Measurements from ENCODE around the gene GIMAP6. TPM values are rescaled to one million over a fixed set of nuclear protein-coding genes. Genes with fewer than 3 reads are reported as not detected.

The GIMAP6 gene
- total and polyA plus RNA-seq, 2 of the 4 experiments (the other 2 are of a cell fraction): not detected

GRCh38 chr7:150613880-150614279 is 18.3 kb downstream of the GIMAP6 start:
- POLR2A ChIA-PET (ENCODE audit: unreplicated experiment): no interaction called here
- no peak overlapping the region for H3K4me2 ChIP-seq (ENCODE audit: low read depth, low read length)
- H3K27ac ChIP-seq (ENCODE audit: insufficient read depth, low read length): no peak overlapping the region
- 0 out of 2 replicates have a peak, but pooled peaks cover 5% of the 10 kb centered on the region for H3K9me3 ChIP-seq (ENCODE audit: control insufficient read depth, insufficient read depth, low read length)
- CTCF ChIA-PET: no interaction called here
- H4K8ac ChIP-seq (ENCODE audit: low read depth in 2 of 2, low read length in 2 of 2): no peak overlapping the region
- H3K18ac ChIP-seq (ENCODE audit: low read depth, low read length): no peak overlapping the region
- no peak overlapping the region for H2BK120ac ChIP-seq (ENCODE audit: low read depth, low read length)
- no peaks in the 10 kb centered on the region for H3K9me1 ChIP-seq (ENCODE audit: insufficient read depth, low read length)
- dilution Hi-C loops (cut with HindIII; ENCODE audit: low sequenced_read_pairs, unreplicated experiment) (no loop called here), in situ Hi-C loops (cut with MboI; ENCODE audit: low sequenced_read_pairs) (no loop called here), intact Hi-C loops (cut with micrococcal nuclease) (no loop called here)
- no peaks in the 10 kb centered on the region for H3K4me1 ChIP-seq (ENCODE audit: control insufficient read depth, insufficient read depth, low read length)
- H3K14ac ChIP-seq (replicated peaks; ENCODE audit: low read depth, low read length): no peak overlapping the region
- H4K20me1 ChIP-seq (ENCODE audit: insufficient read depth, low read length): no peaks in the 10 kb centered on the region
- no peak overlapping the region for H2AFZ ChIP-seq (replicated peaks; ENCODE audit: low read length, poor library complexity)
- H4K91ac ChIP-seq (ENCODE audit: insufficient read depth, low read depth, low read length): no peak overlapping the region
- no peak overlapping the region for H4K5ac ChIP-seq (ENCODE audit: low read depth, low read length)
- no peak overlapping the region for H2BK20ac ChIP-seq (ENCODE audit: low read depth, low read length)
- H3K23ac ChIP-seq (ENCODE audit: low read depth, low read length): no peak overlapping the region
- H3K79me1 ChIP-seq (ENCODE audit: low read depth in 1 of 2, low read length in 2 of 2): no peaks in the 10 kb centered on the region
- no peak overlapping the region for H2AK5ac ChIP-seq (ENCODE audit: low read depth, low read length)
- BruUV-seq (replicated peaks): no TSS peak
- ATAC-seq (ENCODE audit: low read depth): no peak
- no peak overlapping the region for H2BK15ac ChIP-seq (ENCODE audit: low read depth, low read length)
- no peaks in the 10 kb centered on the region for H3K27me3 ChIP-seq (ENCODE audit: control insufficient read depth, insufficient read depth, low read length)
- H3K9ac ChIP-seq (ENCODE audit: low read depth, low read length): no peak overlapping the region
- WGBS, 2 experiments (ENCODE audit: extremely low coverage in 2 of 2, insufficient read length in 1 of 2): no CpG with 5 or more reads among the region's 1 CpG
- H3K56ac ChIP-seq (ENCODE audit: extremely low read depth, insufficient read depth, low read length): no peak overlapping the region
- no peak overlapping the region for H3K4me3 ChIP-seq (ENCODE audit: insufficient read depth, low read depth, low read length)
- DNase-seq: no peak
- no peaks in the 10 kb centered on the region for H3K36me3 ChIP-seq (ENCODE audit: control insufficient read depth, insufficient read depth, low read length)
- H2BK5ac ChIP-seq (ENCODE audit: low read depth, low read length, poor library complexity, severe bottlenecking): no peak overlapping the region
- H3K4ac ChIP-seq (ENCODE audit: low read depth, low read length): no peak overlapping the region
- H2AK9ac ChIP-seq (replicated peaks; ENCODE audit: low read depth, low read length, poor library complexity): no peak overlapping the region
- no peak for TF ChIP-seq NFE2L2 (IDR thresholded peaks at IDR 0.05; ENCODE audit: low read depth, low read length)
- no peak for TF ChIP-seq POLR2A (IDR thresholded peaks at IDR 0.05; ENCODE audit: low read depth, low read length)
- TF ChIP-seq, protein P1, sequence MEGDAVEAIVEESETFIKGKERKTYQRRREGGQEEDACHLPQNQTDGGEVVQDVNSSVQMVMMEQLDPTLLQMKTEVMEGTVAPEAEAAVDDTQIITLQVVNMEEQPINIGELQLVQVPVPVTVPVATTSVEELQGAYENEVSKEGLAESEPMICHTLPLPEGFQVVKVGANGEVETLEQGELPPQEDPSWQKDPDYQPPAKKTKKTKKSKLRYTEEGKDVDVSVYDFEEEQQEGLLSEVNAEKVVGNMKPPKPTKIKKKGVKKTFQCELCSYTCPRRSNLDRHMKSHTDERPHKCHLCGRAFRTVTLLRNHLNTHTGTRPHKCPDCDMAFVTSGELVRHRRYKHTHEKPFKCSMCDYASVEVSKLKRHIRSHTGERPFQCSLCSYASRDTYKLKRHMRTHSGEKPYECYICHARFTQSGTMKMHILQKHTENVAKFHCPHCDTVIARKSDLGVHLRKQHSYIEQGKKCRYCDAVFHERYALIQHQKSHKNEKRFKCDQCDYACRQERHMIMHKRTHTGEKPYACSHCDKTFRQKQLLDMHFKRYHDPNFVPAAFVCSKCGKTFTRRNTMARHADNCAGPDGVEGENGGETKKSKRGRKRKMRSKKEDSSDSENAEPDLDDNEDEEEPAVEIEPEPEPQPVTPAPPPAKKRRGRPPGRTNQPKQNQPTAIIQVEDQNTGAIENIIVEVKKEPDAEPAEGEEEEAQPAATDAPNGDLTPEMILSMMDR (conservative IDR thresholded peaks at IDR 0.05; ENCODE audit: low read depth, low read length): no peak
- no peak for TF ChIP-seq FOS (IDR thresholded peaks at IDR 0.05; ENCODE audit: low read depth, low read length)
- TF ChIP-seq CHD1 (IDR thresholded peaks at IDR 0.05; ENCODE audit: low read depth, low read length): no peak
- TF ChIP-seq BHLHE40 (IDR thresholded peaks at IDR 0.05; ENCODE audit: low read depth, low read length): no peak
- no peak for TF ChIP-seq RFX5 (IDR thresholded peaks at IDR 0.05; ENCODE audit: low read depth, low read length)
- TF ChIP-seq, protein P2, sequence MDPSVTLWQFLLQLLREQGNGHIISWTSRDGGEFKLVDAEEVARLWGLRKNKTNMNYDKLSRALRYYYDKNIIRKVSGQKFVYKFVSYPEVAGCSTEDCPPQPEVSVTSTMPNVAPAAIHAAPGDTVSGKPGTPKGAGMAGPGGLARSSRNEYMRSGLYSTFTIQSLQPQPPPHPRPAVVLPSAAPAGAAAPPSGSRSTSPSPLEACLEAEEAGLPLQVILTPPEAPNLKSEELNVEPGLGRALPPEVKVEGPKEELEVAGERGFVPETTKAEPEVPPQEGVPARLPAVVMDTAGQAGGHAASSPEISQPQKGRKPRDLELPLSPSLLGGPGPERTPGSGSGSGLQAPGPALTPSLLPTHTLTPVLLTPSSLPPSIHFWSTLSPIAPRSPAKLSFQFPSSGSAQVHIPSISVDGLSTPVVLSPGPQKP (IDR thresholded peaks at IDR 0.05; ENCODE audit: borderline replicate concordance, low read depth, low read length): no peak
